HEK293 (cell line): ENCODE measurements around the gene RPS6KB2.

Experiments
- CTCF ChIP-seq: fragments of 450-650 bp; formaldehyde crosslinking; IDR thresholded peaks from 2 replicates; pipeline ENCODE4 v1.5.1; 2016; ENCODE audit warnings: missing biosample characterization, missing genetic modification characterization
- KLF9 ChIP-seq: fragments of 450-650 bp; formaldehyde crosslinking; IDR thresholded peaks from 2 replicates; pipeline ENCODE4 v1.5.1; 2016; ENCODE audit warnings: missing biosample characterization, missing genetic modification characterization, low read depth
- TCF7L2 ChIP-seq: IDR thresholded peaks from 2 replicates; pipeline ENCODE4 v1.6.1; 2011; ENCODE audit warnings: low read depth, mild to moderate bottlenecking, inconsistent platforms, low read length, moderate library complexity, borderline replicate concordance
- ZBTB6 ChIP-seq: fragments of 450-650 bp; formaldehyde crosslinking; IDR thresholded peaks from 2 replicates; pipeline ENCODE4 v1.5.1; 2017; ENCODE audit warnings: missing biosample characterization, missing genetic modification characterization
- ZBTB7A ChIP-seq: fragments of 450-650 bp; formaldehyde crosslinking; IDR thresholded peaks from 2 replicates; pipeline ENCODE4 v1.5.1; 2016; ENCODE audit warnings: low read depth, missing biosample characterization, missing genetic modification characterization
- ZNF292 ChIP-seq: fragments of 450-650 bp; formaldehyde crosslinking; IDR thresholded peaks from 2 replicates; pipeline ENCODE4 v1.5.1; 2016; ENCODE audit warnings: low read depth, missing biosample characterization, missing genetic modification characterization, borderline replicate concordance
- ZNF626 ChIP-seq: fragments of 450-650 bp; sonication (Bioruptor Pico); formaldehyde crosslinking; IDR thresholded peaks from 2 replicates; pipeline ENCODE4 v1.5.1; 2018; ENCODE audit warnings: missing biosample characterization, missing genetic modification characterization, inconsistent platforms
- ZSCAN23 ChIP-seq: fragments of 450-650 bp; formaldehyde crosslinking; IDR thresholded peaks from 2 replicates; pipeline ENCODE4 v1.5.1; 2016; ENCODE audit warnings: missing biosample characterization, missing genetic modification characterization
- ZSCAN5A ChIP-seq: fragments of 450-650 bp; formaldehyde crosslinking; IDR thresholded peaks from 2 replicates; pipeline ENCODE4 v1.5.1; 2016; ENCODE audit warnings: missing biosample characterization, missing genetic modification characterization

GRCh38 chr11:67405196-67405567, 23.1 kb upstream of the RPS6KB2 start:
- TF ChIP-seq KLF9 (tag by site-specific recombination): no peak
- no peak for TF ChIP-seq TCF7L2
- TF ChIP-seq ZBTB6 (tag by site-specific recombination): no peak
- no peak for TF ChIP-seq ZSCAN23 (tag by site-specific recombination)
- no peak for TF ChIP-seq ZNF626 (tag by site-specific recombination)
- no peak for TF ChIP-seq ZBTB7A (tag by site-specific recombination)
- no peak for TF ChIP-seq ZSCAN5A (tag by site-specific recombination)
- TF ChIP-seq CTCF (tag by site-specific recombination): no peak
- no peak for TF ChIP-seq ZNF292 (tag by site-specific recombination)
